Measurements from ENCODE around the gene SYT6. TPM values are rescaled to one million over a fixed set of nuclear protein-coding genes. Genes with fewer than 3 reads are reported as not detected.

SYT6 gene
- total RNA-seq, 1 experiment from 2014 or later: not detected

DNA sequence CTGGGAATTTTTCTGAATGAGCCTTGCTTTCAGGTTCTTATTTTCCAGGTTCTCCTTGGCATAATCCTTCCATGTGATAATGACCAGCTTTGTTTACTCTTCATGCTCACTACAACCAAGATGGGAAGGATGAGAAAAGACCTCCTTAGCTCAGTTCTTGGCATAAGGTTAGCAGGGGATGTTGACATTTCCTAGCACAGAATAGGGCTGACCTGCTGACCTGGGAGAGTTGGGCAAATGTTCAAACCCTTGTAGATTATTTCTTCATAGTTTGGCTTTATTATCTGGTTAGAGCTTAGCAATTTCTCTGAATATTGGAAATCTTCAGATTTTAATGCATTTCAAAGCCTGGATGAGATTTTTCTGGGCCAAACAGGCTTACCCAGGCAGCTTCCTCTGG is 23.6 kb upstream of the SYT6 start:
- no peak overlapping the region for H2AFZ ChIP-seq (ENCODE audit: low read depth, low read length, poor library complexity, severe bottlenecking)
- POLR2A ChIA-PET: no interaction called here
- no peak overlapping the region for H3K27ac ChIP-seq (ENCODE audit: low read depth, low read length)
- no peak for ATAC-seq
- BruUV-seq (replicated peaks): no TSS peak
- H3K9ac ChIP-seq (ENCODE audit: low read length): no peak overlapping the region
- no peak for DNase-seq (ENCODE audit: low read depth, low spot score)
- RAD21 ChIA-PET (ENCODE audit: low non-redundant PET in 1 of 2, low total read pairs in 2 of 2, uncharacterized antibody in 2 of 2, unreplicated experiment in 2 of 2): no interaction called here
- H4K20me1 ChIP-seq (ENCODE audit: insufficient read depth): no peaks in the 10 kb centered on the region
- H3K9me2 ChIP-seq (ENCODE audit: insufficient read depth): no peaks in the 10 kb centered on the region
- H3K4me2 ChIP-seq (ENCODE audit: low read length): no peak overlapping the region
- H3K79me2 ChIP-seq (ENCODE audit: insufficient read depth, low read length): no peaks in the 10 kb centered on the region
- CTCF ChIA-PET: no interaction called here
- H3K36me3 ChIP-seq (ENCODE audit: control insufficient read depth in 1 of 2, insufficient read depth in 2 of 2, low read length in 2 of 2): no peaks in the 10 kb centered on the region
- H3K4me3 ChIP-seq (replicated peaks in 1 of 2; ENCODE audit: low read depth in 1 of 2, low read length in 2 of 2): no peak overlapping the region
- no peak for TF ChIP-seq POLR2A (IDR thresholded peaks at IDR 0.05; ENCODE audit: borderline replicate concordance, extremely low read depth, insufficient read depth, insufficient read length)
- no peak for TF ChIP-seq EZH2 (IDR thresholded peaks at IDR 0.05)
- TF ChIP-seq, protein P1, sequence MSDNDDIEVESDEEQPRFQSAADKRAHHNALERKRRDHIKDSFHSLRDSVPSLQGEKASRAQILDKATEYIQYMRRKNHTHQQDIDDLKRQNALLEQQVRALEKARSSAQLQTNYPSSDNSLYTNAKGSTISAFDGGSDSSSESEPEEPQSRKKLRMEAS (IDR thresholded peaks at IDR 0.05): no peak
- no peak for TF ChIP-seq POLR2AphosphoS5 (IDR thresholded peaks at IDR 0.05; ENCODE audit: low read depth, low read length)
- TF ChIP-seq, protein P2, sequence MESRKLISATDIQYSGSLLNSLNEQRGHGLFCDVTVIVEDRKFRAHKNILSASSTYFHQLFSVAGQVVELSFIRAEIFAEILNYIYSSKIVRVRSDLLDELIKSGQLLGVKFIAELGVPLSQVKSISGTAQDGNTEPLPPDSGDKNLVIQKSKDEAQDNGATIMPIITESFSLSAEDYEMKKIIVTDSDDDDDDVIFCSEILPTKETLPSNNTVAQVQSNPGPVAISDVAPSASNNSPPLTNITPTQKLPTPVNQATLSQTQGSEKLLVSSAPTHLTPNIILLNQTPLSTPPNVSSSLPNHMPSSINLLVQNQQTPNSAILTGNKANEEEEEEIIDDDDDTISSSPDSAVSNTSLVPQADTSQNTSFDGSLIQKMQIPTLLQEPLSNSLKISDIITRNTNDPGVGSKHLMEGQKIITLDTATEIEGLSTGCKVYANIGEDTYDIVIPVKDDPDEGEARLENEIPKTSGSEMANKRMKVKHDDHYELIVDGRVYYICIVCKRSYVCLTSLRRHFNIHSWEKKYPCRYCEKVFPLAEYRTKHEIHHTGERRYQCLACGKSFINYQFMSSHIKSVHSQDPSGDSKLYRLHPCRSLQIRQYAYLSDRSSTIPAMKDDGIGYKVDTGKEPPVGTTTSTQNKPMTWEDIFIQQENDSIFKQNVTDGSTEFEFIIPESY (IDR thresholded peaks at IDR 0.05; ENCODE audit: extremely low read depth, insufficient replicate concordance, low read length): no peak
- no peak for TF ChIP-seq RAD21 (IDR thresholded peaks at IDR 0.05; ENCODE audit: low read depth)
- intact Hi-C loops (cut with micrococcal nuclease): no loop called here
- H3K9me3 ChIP-seq (ENCODE audit: control insufficient read depth in 1 of 2, insufficient read depth in 1 of 2, low read depth in 1 of 2, low read length in 2 of 2): no peaks in the 10 kb centered on the region
- H3K4me1 ChIP-seq (ENCODE audit: control insufficient read depth in 1 of 2, insufficient read depth in 2 of 2, low read length in 2 of 2): no peaks in the 10 kb centered on the region
- peaks cover 38% of the 10 kb centered on the region; the same call in 1 of the 2 replicates for H3K27me3 ChIP-seq (ENCODE audit: insufficient read depth, low read length)

DNA sequence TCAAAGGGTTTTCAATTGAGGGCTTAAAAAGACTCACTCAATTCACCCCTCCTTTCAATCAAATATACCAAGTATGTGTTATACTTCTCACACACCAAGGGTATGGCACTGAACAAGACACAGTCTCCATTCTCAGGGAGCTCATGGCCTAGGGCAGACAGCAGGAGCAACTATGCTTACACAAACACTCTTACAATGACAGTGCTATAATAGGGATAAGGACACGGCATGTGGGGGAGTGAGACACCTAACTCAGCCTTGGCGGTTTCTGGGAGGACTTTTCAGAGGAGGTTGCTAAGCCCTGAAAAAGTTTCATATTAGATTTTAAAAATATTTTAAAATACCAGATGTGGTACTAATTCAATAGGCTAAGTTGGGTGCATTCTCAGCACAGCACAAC is 22.7 kb upstream of the SYT6 start:
- no peaks in the 10 kb centered on the region for H3K9me3 ChIP-seq (ENCODE audit: control insufficient read depth in 1 of 2, insufficient read depth in 1 of 2, low read depth in 1 of 2, low read length in 2 of 2)
- no peaks in the 10 kb centered on the region for H3K79me2 ChIP-seq (ENCODE audit: insufficient read depth, low read length)
- H4K20me1 ChIP-seq (ENCODE audit: insufficient read depth): no peaks in the 10 kb centered on the region
- intact Hi-C loops (cut with micrococcal nuclease): no loop called here
- POLR2A ChIA-PET: no interaction called here
- no peaks in the 10 kb centered on the region for H3K4me1 ChIP-seq (ENCODE audit: control insufficient read depth in 1 of 2, insufficient read depth in 2 of 2, low read length in 2 of 2)
- no peak overlapping the region for H3K4me2 ChIP-seq (ENCODE audit: low read length)
- RAD21 ChIA-PET (ENCODE audit: low non-redundant PET in 1 of 2, low total read pairs in 2 of 2, uncharacterized antibody in 2 of 2, unreplicated experiment in 2 of 2): no interaction called here
- peaks cover 43% of the 10 kb centered on the region; the same call in 1 of the 2 replicates for H3K27me3 ChIP-seq (ENCODE audit: insufficient read depth, low read length)
- BruUV-seq (replicated peaks): no TSS peak
- H3K9ac ChIP-seq (ENCODE audit: low read length): no peak overlapping the region
- ATAC-seq (no peak), DNase-seq (ENCODE audit: low read depth, low spot score) (no peak)
- H3K4me3 ChIP-seq (replicated peaks in 1 of 2; ENCODE audit: low read depth in 1 of 2, low read length in 2 of 2): no peak overlapping the region
- CTCF ChIA-PET: no interaction called here
- H3K9me2 ChIP-seq (ENCODE audit: insufficient read depth): no peaks in the 10 kb centered on the region
- no peak overlapping the region for H2AFZ ChIP-seq (ENCODE audit: low read depth, low read length, poor library complexity, severe bottlenecking)
- H3K36me3 ChIP-seq (ENCODE audit: control insufficient read depth in 1 of 2, insufficient read depth in 2 of 2, low read length in 2 of 2): no peaks in the 10 kb centered on the region
- H3K27ac ChIP-seq (ENCODE audit: low read depth, low read length): no peak overlapping the region
- no peak for TF ChIP-seq EZH2phosphoT487 (IDR thresholded peaks at IDR 0.05; ENCODE audit: borderline replicate concordance)
- no peak for TF ChIP-seq TCF7L2 (IDR thresholded peaks at IDR 0.05; ENCODE audit: borderline replicate concordance, extremely low read depth, insufficient read depth, insufficient read length)
- no peak for TF ChIP-seq SRF (IDR thresholded peaks at IDR 0.05; ENCODE audit: low read depth)
- TF ChIP-seq SIN3A (IDR thresholded peaks at IDR 0.05; ENCODE audit: low read depth): no peak
- no peak for TF ChIP-seq POLR2A (IDR thresholded peaks at IDR 0.05; ENCODE audit: borderline replicate concordance, extremely low read depth, insufficient read depth, insufficient read length)
- no peak for TF ChIP-seq JUND (IDR thresholded peaks at IDR 0.05)
- no peak for TF ChIP-seq ZNF274 (IDR thresholded peaks at IDR 0.05; ENCODE audit: low read depth, low read length)
- TF ChIP-seq, protein P3, sequence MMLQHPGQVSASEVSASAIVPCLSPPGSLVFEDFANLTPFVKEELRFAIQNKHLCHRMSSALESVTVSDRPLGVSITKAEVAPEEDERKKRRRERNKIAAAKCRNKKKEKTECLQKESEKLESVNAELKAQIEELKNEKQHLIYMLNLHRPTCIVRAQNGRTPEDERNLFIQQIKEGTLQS (IDR thresholded peaks at IDR 0.05): no peak
- TF ChIP-seq FOSL1 (IDR thresholded peaks at IDR 0.05; ENCODE audit: low read depth): no peak
- TF ChIP-seq EZH2 (IDR thresholded peaks at IDR 0.05): no peak
- no peak for TF ChIP-seq CEBPB (IDR thresholded peaks at IDR 0.05; ENCODE audit: low read depth)
- TF ChIP-seq EGR1 (IDR thresholded peaks at IDR 0.05; ENCODE audit: low read depth): no peak
- TF ChIP-seq ZFX (IDR thresholded peaks at IDR 0.05): no peak
- no peak for TF ChIP-seq YY1 (IDR thresholded peaks at IDR 0.05; ENCODE audit: extremely low read depth, insufficient replicate concordance, low read depth, low read length)
- TF ChIP-seq POLR2AphosphoS5 (IDR thresholded peaks at IDR 0.05; ENCODE audit: low read depth, low read length): no peak
